Activated B cell treated with CpG ODN at 0.5 μM for 24 hours (primary cell): ENCODE results near the gene AGBL5. TPM values are rescaled to one million over a fixed set of nuclear protein-coding genes. Genes with fewer than 3 reads are reported as not detected.

ENCODE experiments used
- ATAC-seq: fragments of 200-7000 bp; cut with Tn5 transposase; one replicate; pipeline ENCODE4 v1.10.0; 2021; ENCODE audit warnings: low read depth, mild to moderate bottlenecking, moderate library complexity
- CTCF ChIA-PET: fragments of 350-600 bp; sonication (Branson Sonifier 250); formaldehyde crosslinking; loops from one replicate; lab custom pipeline; 2021; ENCODE audit warnings: antibody characterized with exemption; lab: Charles Lee
- POLR2A ChIA-PET: fragments of 350-600 bp; sonication (Branson Sonifier 250); formaldehyde crosslinking; loops from one replicate; lab custom pipeline; 2021; ENCODE audit warnings: antibody characterized with exemption; lab: Charles Lee
- DNase-seq: peaks from one replicate; pipeline ENCODE4 v3.0.0; 2022
- H3K27ac Mint-ChIP-seq: one replicate; pipeline ENCODE4 v1.8.0; 2020; ENCODE audit warnings: mixed read lengths
- H3K27me3 Mint-ChIP-seq: one replicate; pipeline ENCODE4 v1.8.0; 2021; ENCODE audit warnings: mixed read lengths
- H3K36me3 Mint-ChIP-seq: one replicate; pipeline ENCODE4 v1.8.0; 2021; ENCODE audit warnings: low read depth, mixed read lengths
- H3K4me1 Mint-ChIP-seq: one replicate; pipeline ENCODE4 v1.8.0; 2021; ENCODE audit warnings: mixed read lengths
- H3K4me3 Mint-ChIP-seq: one replicate; pipeline ENCODE4 v1.8.0; 2020; ENCODE audit warnings: mild to moderate bottlenecking, mixed read lengths
- H3K9me3 Mint-ChIP-seq: one replicate; pipeline ENCODE4 v1.8.0; 2020; ENCODE audit warnings: mixed read lengths
- intact Hi-C: fragments of 100-400 bp; cut with micrococcal nuclease; formaldehyde crosslinking; loops from one replicate; pipeline ENCODE4 v1.15.1; 2024
- total RNA-seq: library from RNA; stranded (reverse); gene quantifications from 2 replicates; pipeline ENCODE4 v1.2.3, GENCODE V29; 2022
- TF ChIP-seq, protein P1 (sequence below): fragments of 200-600 bp; IDR thresholded peaks from one replicate; pipeline ENCODE4 v1.8.0; 2022; ENCODE audit warnings: antibody characterized with exemption, mild to moderate bottlenecking

The AGBL5 gene
- total RNA-seq, 1 donor from 2014 or later = 14.9 TPM

DNA sequence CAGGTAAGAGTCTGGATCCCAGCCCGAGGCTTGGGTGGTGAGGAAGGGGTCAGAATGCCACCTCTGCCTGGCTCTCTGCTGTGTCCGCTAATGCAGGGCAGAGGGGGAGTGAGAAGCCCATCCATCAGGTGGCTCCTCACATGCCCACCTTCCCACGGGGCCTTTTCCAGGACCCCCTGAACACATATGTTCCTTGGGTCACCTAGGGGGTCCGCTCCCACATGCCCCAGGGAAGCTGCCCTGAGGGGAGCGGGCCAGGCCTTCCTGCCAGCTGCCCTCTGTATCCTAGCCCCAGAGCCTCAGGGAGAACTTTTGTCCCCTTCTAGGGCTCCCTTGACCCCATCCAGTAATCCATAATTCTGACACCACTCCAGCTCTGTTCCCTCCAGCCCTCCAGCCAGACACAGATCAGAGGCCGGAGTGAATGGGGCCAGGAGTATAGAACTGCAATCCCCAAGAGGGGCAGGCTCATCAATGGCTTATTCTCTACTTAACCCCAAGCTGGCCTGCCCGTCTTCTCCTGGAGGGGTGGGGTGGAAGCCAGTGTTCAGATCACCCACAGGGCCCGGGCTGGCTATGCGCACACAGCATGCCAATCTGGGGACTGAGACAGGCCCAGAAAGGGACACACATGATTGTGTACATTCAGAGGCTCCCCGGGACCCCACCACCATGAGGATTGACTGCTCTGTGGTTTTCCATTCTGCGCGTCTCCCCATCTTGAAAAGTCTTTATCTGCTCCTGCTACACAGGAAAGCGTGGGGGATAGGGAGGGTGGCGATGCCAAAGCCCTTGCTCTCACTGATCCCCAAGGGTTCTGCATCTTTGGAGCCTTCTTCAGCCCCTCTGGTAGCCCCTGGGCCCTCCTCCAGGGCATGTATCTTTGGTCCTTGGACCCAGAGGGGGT is 28.0 kb downstream of the AGBL5 start:
- H3K27ac Mint-ChIP-seq = peak overlapping the region; percentile 14
- H3K4me3 Mint-ChIP-seq = no peak overlapping the region

GRCh38 chr2:27080140-27080469 is 28.6 kb downstream of the AGBL5 start:
- no peak for ATAC-seq
- TF ChIP-seq, protein P1, sequence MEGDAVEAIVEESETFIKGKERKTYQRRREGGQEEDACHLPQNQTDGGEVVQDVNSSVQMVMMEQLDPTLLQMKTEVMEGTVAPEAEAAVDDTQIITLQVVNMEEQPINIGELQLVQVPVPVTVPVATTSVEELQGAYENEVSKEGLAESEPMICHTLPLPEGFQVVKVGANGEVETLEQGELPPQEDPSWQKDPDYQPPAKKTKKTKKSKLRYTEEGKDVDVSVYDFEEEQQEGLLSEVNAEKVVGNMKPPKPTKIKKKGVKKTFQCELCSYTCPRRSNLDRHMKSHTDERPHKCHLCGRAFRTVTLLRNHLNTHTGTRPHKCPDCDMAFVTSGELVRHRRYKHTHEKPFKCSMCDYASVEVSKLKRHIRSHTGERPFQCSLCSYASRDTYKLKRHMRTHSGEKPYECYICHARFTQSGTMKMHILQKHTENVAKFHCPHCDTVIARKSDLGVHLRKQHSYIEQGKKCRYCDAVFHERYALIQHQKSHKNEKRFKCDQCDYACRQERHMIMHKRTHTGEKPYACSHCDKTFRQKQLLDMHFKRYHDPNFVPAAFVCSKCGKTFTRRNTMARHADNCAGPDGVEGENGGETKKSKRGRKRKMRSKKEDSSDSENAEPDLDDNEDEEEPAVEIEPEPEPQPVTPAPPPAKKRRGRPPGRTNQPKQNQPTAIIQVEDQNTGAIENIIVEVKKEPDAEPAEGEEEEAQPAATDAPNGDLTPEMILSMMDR = no peak
- CTCF ChIA-PET = no interaction called here
- no peaks in the 10 kb centered on the region for H3K9me3 Mint-ChIP-seq
- POLR2A ChIA-PET = interaction anchor here (1.4 to 2.0 kb wide), 2 partner anchors 47 to 54 kb away, joined by 5 to 8 read pairs; partner anchors contain the start of genes PREB and TMEM214
- H3K27me3 Mint-ChIP-seq = no peaks in the 10 kb centered on the region
- intact Hi-C loops = loop anchor here (10.0 kb wide), 1 partner anchor 505 kb away; the partner anchor contains the start of gene ZNF512
- no peaks in the 10 kb centered on the region for H3K36me3 Mint-ChIP-seq
- H3K27ac Mint-ChIP-seq = peak overlapping the region; percentile 14
- no peak overlapping the region for H3K4me3 Mint-ChIP-seq
- no peak for DNase-seq
- H3K4me1 Mint-ChIP-seq = peaks cover 33% of the 10 kb centered on the region

More for the DNA sequence above, 28.0 kb downstream of the AGBL5 start:
- no peak for ATAC-seq
- intact Hi-C loops = loop anchor here (10.0 kb wide), 1 partner anchor 505 kb away; the partner anchor contains the start of gene ZNF512
- CTCF ChIA-PET = no interaction called here
- no peaks in the 10 kb centered on the region for H3K27me3 Mint-ChIP-seq
- TF ChIP-seq, protein P1 = no peak
- POLR2A ChIA-PET = interaction anchor here (0.9 kb wide), 1 partner anchor 15 kb away, joined by 3 read pairs; no protein-coding TSS in a partner anchor
- no peaks in the 10 kb centered on the region for H3K36me3 Mint-ChIP-seq
- no peaks in the 10 kb centered on the region for H3K9me3 Mint-ChIP-seq
- DNase-seq = no peak
- peaks cover 39% of the 10 kb centered on the region for H3K4me1 Mint-ChIP-seq

DNA sequence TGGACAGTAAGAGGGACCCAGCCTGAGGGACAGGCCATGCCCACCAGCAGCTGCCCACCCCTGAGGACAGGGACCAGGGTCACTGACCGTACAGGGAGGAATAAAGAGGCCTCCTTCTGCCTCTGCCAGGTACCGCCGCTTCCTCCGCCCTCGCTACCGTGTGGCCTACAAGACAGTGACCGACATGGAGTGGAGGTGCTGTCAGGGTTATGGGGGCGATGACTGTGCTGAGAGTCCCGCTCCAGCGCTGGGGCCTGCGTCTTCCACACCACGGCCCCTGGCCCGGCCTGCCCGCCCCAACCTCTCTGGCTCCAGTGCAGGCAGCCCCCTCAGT is 29.1 kb downstream of the AGBL5 start:
- CTCF ChIA-PET = interaction anchor here (0.8 to 1.6 kb wide), 9 partner anchors 9 to 603 kb away, joined by 3 to 16 read pairs (median 3); partner anchors contain the start of genes AGBL5 and OST4

DNA sequence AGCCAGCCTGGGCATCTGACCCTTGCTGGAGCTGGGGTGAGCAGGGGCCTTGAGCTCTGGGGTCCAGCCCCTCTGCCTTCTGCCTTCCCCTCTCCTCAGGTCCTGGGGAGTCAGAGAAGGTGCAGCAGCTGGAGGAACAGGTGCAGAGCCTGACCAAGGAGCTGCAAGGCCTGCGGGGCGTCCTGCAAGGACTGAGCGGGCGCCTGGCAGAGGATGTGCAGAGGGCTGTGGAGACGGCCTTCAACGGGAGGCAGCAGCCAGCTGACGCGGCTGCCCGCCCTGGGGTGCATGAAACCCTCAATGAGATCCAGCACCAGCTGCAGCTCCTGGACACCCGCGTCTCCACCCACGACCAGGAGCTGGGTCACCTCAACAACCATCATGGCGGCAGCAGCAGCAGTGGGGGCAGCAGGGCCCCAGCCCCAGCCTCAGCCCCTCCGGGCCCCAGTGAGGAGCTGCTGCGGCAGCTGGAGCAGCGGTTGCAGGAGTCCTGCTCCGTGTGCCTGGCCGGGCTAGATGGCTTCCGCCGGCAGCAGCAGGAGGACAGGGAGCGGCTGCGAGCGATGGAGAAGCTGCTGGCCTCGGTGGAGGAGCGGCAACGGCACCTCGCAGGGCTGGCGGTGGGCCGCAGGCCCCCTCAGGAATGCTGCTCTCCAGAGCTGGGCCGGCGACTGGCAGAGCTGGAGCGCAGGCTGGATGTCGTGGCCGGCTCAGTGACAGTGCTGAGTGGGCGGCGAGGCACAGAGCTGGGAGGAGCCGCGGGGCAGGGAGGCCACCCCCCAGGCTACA is 30.7 kb downstream of the AGBL5 start:
- H3K36me3 Mint-ChIP-seq = no peaks in the 10 kb centered on the region
- H3K4me3 Mint-ChIP-seq = no peak overlapping the region
- TF ChIP-seq, protein P1 = no peak
- ATAC-seq (no peak), DNase-seq (no peak)
- CTCF ChIA-PET = interaction anchor here (0.7 to 1.6 kb wide), 5 partner anchors 10 to 198 kb away, joined by 3 to 16 read pairs (median 4); partner anchors contain the start of gene OST4
- no peaks in the 10 kb centered on the region for H3K27me3 Mint-ChIP-seq
- POLR2A ChIA-PET = interaction anchor here (1.1 to 6.6 kb wide), 7 partner anchors 9 to 52 kb away, joined by 3 to 53 read pairs (median 4); partner anchors contain the start of genes AGBL5, OST4 and PREB
- H3K27ac Mint-ChIP-seq = peak overlapping the region; percentile 95
- H3K9me3 Mint-ChIP-seq = no peaks in the 10 kb centered on the region
- intact Hi-C loops = loop anchor here (1.0 to 10.0 kb wide), 6 partner anchors 11 to 503 kb away; partner anchors contain the start of genes AGBL5, ATRAID, OST4 and PREB
- H3K4me1 Mint-ChIP-seq = peaks cover 27% of the 10 kb centered on the region

More for the DNA sequence above, 29.1 kb downstream of the AGBL5 start:
- POLR2A ChIA-PET = interaction anchor here (0.6 to 6.6 kb wide), 12 partner anchors 8 to 810 kb away, joined by 3 to 53 read pairs (median 4); partner anchors contain the start of genes AGBL5, ATRAID, BABAM2 and OST4
- ATAC-seq (no peak), DNase-seq (no peak)
- Mint-ChIP-seq H3K27me3 (no peaks in the 10 kb centered on the region), H3K9me3 (no peaks in the 10 kb centered on the region), H3K4me1 (peaks cover 33% of the 10 kb centered on the region), H3K36me3 (no peaks in the 10 kb centered on the region), H3K4me3 (no peak overlapping the region), H3K27ac (peak overlapping the region; percentile 95)
- TF ChIP-seq, protein P1 = no peak
- intact Hi-C loops = loop anchor here (10.0 kb wide), 1 partner anchor 504 kb away; the partner anchor contains the start of gene ZNF512
